Stimulated activated naive CD4-positive, alpha-beta T cell (primary cell): ENCODE data around the gene WRAP53.
A peak's percentile ranks its signal among the peaks of the same experiment; 100 is the strongest.

Source experiments
- DNase-seq, 6 experiments: peaks; one replicate each; lab custom pipeline; 2025; lab: John Stamatoyannopoulos, UW

The WRAP53 gene

DNA sequence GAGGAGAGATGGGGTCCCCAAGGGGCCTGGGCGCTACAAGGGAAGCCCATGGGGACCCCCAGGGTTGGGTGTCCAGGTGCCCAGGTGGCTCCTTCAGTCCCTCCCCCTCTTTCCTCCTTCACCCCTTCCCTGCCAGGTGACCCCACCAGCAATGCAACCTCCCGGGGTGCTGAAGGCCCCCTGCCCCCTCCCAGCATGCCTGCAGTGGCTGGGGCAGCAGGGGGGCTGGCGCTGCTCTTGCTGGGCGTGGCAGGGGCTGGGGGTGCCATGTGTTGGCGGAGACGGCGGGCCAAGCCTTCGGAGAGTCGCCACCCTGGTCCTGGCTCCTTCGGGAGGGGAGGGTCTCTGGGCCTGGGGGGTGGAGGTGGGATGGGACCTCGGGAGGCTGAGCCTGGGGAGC, 20.8 kb downstream of the WRAP53 start:
- DNase-seq = no peak

DNA sequence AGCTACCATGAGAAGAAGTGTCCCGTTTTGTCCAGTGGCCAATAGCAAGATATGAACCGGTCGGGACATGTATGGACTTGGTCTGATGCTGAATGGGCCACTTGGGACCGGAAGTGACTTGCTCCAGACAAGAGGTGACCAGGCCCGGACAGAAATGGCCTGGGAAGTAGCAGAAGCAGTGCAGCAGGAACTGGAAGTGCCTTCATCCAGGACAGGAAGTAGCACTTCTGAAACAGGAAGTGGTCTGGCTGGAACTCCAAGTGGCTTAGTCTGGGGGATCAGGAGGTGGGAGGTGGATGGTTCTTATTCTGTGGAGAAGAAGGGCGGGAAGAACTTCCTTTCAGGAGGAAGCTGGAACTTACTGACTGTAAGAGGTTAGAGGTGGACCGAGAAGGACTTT, 22.0 kb downstream of the WRAP53 start:
- no peak for DNase-seq

GRCh38 chr17:7711051-7711755, 22.9 kb downstream of the WRAP53 start:
- DNase-seq = no peak

- DNase-seq = no peak
Observed at GRCh38 chr17:7712111-7712771, 24.0 kb downstream of the WRAP53 start.

GRCh38 chr17:7713782-7714181, 25.5 kb downstream of the WRAP53 start:
- no peak for DNase-seq

DNA sequence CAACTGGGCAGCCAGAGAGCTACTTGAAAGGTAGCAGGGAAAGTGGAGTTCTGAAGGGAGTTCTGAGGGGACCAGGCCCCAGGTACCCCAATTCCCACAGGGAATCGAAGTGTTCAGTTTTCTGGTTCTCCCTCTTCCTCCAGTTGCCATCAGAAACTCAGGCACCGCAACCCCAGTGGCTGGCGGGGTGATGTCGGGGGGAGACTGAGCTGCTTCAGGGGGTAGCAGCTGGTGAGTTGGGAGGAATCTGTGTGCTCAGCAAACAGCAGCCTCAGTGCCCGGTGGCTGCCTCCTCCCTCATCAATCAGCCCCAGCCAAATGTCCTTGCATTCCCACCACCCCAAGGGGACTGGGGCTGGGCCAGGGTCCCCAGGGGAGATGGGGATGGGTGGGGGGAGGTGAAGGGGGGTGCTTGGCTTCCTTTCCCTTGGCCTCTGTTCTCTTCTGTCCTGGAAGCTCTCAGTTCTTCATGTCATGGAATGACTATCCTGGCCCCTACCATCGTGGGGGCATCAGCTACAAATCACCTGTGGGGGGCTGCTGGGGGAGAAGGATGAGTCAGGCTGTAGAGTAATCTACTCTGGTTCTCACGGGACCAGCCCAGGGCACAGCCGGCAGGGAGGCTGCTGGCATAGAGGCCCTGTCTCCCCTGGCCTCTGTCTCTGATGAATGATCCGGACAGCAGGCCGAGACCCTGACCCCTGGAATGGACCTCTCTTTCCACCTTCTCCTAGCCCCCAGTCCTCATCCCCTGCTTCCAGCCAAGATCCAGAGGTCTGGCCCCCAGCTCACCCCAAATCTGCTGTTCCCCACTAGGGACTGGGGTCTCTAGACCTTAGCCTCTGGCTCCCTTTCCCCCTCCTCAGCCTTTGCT, 26.7 kb downstream of the WRAP53 start:
- no peak for DNase-seq

GRCh38 chr17:7715936-7716886, 27.9 kb downstream of the WRAP53 start:
- DNase-seq = no peak

GRCh38 chr17:7716901-7717755, 28.9 kb downstream of the WRAP53 start, which contains the start of gene DNAH2:
DNAH2 (plus strand) TSS chr17:7717744; CDS start chr17:7719735, 1,991 bp downstream.
- DNase-seq = peak in 1 of 6 experiments; percentile 22

GRCh38 chr17:7717756-7718350, 29.6 kb downstream of the WRAP53 start:
- peak in 2 of 6 experiments; percentile 18 to 24 for DNase-seq

DNA sequence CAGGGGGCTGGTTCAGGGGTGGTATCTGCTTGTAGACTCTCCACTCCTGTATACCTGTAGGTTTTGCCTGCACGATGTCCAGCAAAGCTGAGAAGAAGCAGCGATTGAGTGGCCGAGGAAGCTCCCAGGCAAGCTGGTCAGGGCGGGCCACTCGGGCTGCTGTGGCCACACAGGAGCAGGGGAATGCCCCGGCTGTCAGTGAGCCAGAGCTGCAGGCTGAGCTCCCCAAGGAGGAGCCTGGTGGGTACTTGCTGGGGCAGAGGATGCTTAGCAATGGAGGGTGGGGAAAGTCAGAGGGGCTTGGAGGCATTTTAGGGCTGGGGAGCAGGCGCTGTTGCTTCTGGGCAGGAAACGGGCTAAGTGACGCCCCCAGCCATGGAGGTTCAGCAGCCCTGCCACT, 31.4 kb downstream of the WRAP53 start:
- DNase-seq = no peak

DNA sequence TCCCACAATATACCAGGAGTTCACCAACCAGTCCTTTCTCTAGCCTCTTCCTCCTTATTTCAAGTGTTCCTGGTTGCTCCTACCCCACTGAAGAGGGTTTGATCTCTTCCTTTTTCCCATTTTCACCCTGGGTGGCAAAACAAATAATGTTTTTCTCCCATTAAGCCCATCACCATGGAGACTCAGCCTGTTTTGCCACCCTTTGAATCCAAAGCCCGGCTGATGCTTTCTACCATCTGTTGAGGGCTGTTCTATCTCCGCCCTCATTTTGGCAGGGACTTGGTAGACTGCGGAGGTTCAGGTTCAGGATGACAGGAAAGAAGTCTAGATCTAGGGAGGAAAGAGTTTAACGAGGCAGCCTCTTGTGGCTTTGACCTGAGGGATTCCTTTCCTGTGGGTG, 31.8 kb downstream of the WRAP53 start:
- no peak for DNase-seq

DNA sequence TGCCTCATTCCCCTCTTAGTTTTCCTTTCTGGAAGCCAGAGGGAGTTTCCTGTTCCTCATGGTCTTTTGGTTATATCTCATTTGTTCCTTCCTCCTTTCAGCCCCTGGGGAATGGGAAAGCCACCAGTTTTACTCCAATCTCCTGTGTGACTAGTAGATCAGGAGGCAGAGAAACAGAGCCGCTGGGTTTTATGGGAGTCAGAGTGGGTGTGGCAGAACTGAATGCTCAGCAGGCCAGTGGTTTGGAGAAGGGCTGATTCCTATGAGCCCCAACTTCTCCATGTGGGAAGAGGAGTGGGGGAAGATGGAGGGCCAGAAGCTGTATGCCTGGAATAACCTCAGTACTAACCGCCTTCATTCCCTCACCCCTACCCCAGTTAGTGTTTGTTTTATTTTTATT, 33.3 kb downstream of the WRAP53 start:
- no peak for DNase-seq

DNA sequence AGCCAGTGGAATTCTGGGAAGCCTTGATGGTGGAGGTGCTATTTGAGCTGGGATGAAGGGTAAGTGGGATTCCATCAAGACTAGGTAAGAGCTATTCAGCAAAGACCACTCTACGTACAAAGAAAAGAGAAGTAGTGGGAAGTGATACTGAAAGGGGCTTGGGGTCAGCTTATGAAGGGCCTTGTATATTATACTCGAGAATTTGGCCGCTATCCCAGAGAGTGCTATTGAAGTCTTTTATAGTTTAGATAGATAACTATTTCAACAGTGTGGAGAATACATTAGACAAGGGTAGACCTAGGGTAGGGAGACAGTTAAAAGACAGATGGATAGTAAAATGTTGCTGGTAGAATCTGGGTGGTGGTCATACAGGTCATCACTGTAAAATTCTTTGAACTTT, 39.6 kb downstream of the WRAP53 start:
- DNase-seq = no peak

DNA sequence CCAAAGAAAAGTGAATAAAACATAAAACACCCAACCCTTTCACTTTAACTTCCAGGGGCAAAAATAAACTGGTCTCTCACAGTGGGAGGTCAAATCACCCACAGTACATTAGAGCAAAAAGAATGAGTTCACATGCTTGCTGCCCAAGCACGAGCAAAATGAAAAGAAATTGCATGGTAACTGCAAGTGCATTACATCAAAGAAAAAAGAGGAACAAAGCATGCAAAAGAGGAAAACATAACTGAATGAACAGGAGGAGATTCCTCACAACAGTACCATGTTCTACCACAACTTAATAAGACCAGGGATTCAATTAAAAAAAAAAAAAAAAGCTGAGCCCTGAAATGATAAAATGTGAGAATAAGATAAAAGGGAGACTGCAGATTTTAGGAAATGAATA, 41.5 kb downstream of the WRAP53 start:
- DNase-seq = no peak

DNA sequence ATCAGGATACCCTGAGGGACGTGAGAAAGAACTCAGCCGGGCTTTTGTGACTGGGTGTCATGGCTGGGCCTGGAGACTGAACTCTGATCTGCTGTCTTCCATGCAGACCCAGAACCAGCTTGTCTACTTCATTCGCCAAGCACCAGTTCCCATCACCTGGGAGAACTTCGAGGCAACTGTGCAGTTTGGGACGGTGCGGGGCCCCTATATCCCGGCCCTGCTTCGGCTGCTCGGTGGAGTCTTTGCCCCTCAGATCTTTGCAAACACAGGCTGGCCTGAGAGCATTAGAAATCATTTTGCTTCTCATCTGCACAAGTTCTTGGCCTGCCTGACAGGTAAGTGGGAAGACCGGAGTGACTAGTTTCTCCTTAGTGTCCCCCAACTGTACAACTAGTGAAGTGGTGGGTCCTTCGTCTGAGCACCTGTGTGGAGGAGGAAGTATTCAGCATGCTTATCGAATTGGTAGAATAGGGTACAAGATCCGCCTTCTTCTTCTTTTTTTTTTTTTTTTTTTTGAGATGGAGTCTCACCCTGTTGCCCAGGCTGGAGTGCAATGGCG, 44.8 kb downstream of the WRAP53 start:
- DNase-seq = no peak

- no peak for DNase-seq
Observed at GRCh38 chr17:7737601-7738000, 49.3 kb downstream of the WRAP53 start.

DNA sequence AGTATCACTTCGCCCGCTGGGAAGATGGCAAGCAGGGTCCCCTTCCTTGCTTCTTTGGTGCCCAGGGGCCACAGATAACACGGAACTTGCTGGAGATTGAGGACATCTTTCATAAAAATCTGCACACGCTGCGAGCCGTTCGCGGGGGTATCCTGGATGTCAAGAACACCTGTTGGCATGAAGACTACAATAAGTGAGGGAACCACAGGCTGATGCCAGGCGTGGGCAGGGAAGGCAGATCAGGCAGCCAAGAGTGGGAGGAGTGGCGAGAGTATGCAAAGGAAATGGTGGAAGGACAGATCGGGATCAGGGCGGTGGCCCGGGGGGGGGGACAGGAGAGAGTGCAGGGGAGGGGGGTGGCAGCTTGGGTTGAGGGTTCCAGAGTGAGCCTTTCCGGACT, 51.5 kb downstream of the WRAP53 start:
- DNase-seq = no peak

DNA sequence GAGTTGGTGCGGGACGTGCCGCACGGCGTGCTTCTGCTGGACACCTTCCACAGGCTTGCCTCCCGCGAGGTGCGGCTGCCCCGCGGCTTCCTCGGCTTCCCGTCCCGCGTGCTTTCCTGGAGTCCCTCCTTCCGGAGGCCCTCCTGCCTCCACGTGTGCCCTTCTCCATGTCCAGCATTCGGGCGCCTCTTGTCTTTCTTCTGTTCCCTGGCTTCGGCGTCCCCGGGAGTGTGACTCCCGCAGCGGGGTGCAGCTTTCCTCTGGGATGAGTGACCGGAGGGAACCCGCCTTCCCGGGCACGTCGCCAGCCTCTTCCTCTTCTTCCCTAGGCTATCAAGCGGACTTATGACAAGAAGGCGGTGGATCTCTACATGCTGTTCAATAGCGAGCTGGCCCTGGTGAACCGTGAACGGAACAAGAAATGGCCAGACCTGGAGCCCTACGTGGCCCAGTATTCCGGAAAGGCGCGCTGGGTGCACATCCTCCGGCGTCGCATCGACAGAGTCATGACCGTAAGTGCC, 52.3 kb downstream of the WRAP53 start:
- no peak for DNase-seq

GRCh38 chr17:7742729-7743128, 54.5 kb downstream of the WRAP53 start:
- DNase-seq = no peak

- DNase-seq = no peak
Observed at GRCh38 chr17:7744416-7744815, 56.1 kb downstream of the WRAP53 start.
